NB4 (cell line): ENCODE measurements around the gene BACE2.

Experiments
- CTCF ChIP-seq: IDR thresholded peaks from one replicate; pipeline ENCODE4 v1.5.1; 2012; ENCODE audit warnings: low read depth, low read length
- POLR2A ChIP-seq: IDR thresholded peaks from 2 replicates; pipeline ENCODE4 v1.6.1; 2011; ENCODE audit warnings: mild to moderate bottlenecking; ENCODE audit not compliant: insufficient read length; ENCODE audit errors: extremely low read depth

DNA sequence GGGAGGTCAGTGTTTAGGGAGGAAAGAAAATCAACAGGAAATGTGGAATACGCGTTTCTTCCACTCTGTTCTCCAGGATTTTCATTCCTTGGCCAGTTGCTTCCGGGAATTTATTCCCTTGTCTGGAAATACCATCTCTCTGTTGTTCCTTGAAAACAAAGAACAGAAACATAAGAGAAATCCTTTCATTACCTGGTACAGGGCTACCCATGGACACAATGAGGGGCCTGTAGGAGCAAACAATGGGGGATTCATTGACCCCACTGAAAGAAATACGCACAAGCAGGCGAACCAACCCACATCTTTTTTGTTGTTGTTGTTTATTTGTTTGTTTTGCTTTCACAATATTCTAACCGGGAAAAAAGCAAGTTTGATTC is 20.0 kb upstream of the BACE2 start:
- TF ChIP-seq CTCF (no peak), POLR2A (no peak)
